ENCODE data around the gene SPRR5.

GRCh38 chr1:152976688-152977087 lies 29.7 kb downstream of the SPRR5 start:
- TF ChIP-seq CTCF (IDR thresholded peaks at IDR 0.05), result no peak
- no peak for TF ChIP-seq POLR2A (IDR thresholded peaks at IDR 0.05)
- TF ChIP-seq POLR2AphosphoS5 (IDR thresholded peaks at IDR 0.05), result no peak
- TF ChIP-seq EP300 (IDR thresholded peaks at IDR 0.05), result no peak
